HG02981 (cell line): ENCODE data around the gene CYBRD1.

ENCODE experiments used
- ATAC-seq: cut with Tn5 transposase; IDR thresholded peaks from one replicate; pipeline ENCODE4 v1.9.1; 2021; ENCODE audit warnings: mild to moderate bottlenecking, moderate library complexity; ENCODE audit not compliant: unreplicated experiment

CYBRD1 gene

GRCh38 chr2:171598713-171599319, 76.5 kb downstream of the CYBRD1 start:
- peak; percentile 93 for ATAC-seq

GRCh38 chr2:171600126-171600525, 77.9 kb downstream of the CYBRD1 start:
- ATAC-seq: no peak

- no peak for ATAC-seq
These were observed 80.1 kb downstream of the CYBRD1 start for GRCh38 chr2:171602352-171602751.
